Gastrocnemius medialis (tissue), 4 donors: Measurements from ENCODE around the gene SPN.

ENCODE experiments used
- POLR2A ChIP-seq, 2 donors: fragments of 450-650 bp; IDR thresholded peaks; one replicate each; pipeline ENCODE4 v1.6.1; 2017; ENCODE audit warnings: antibody characterized with exemption in 2 of 2, mild to moderate bottlenecking in 2 of 2, moderate library complexity in 2 of 2
- TF ChIP-seq, protein P1 (sequence below), 5 experiments: fragments of 450-650 bp in 3 of 5; fragments of 200-600 bp in 2 of 5; sonication (generic) in 2 of 5; IDR thresholded peaks in 4 of 5; conservative IDR thresholded peaks in 1 of 5; 1 replicate in 4 of 5; 2 replicates in 1 of 5; pipeline ENCODE4 v1.5.1; 2016 to 2019; ENCODE audit warnings: antibody characterized with exemption in 5 of 5, mild to moderate bottlenecking in 3 of 5, moderate library complexity in 3 of 5

DNA sequence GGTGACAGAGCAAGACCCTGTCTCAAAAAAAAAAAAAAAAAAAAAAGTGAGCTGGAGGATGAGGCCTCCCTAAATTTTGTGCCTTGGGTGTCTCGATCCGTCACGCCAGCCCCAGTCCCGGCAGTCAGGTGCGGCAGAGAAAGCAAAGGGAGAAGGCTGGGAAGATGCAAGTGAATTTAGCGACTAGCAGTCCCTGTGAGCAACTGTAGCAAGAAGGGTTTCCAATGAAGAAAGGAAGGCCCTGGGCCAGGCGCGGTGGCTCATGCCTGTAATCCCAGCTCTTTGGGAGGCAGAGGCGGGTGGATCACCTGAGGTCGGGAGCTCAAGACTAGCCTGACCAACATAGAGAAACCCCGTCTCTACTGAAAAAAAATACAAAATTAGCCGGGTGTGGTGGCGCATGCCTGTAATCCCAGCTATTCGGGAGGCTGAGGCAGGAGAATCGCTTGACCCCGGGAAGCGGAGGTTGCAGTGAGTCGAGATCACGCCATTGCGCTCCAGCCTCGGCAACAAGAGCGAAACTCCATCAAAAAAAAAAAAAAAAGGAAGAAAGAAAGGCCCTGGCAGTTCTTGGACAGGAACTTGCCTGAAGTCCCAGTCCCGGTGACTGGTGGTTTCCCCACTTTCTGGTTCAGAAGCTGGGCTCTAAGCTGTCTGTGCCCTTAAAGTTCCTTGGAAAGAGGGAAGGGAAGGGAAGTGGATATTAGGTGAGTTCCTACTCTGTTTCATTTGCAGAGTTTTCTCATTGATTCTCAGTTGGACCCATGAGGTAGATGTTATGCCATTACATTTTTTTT is 14.1 kb downstream of the SPN start:
- TF ChIP-seq, protein P1, sequence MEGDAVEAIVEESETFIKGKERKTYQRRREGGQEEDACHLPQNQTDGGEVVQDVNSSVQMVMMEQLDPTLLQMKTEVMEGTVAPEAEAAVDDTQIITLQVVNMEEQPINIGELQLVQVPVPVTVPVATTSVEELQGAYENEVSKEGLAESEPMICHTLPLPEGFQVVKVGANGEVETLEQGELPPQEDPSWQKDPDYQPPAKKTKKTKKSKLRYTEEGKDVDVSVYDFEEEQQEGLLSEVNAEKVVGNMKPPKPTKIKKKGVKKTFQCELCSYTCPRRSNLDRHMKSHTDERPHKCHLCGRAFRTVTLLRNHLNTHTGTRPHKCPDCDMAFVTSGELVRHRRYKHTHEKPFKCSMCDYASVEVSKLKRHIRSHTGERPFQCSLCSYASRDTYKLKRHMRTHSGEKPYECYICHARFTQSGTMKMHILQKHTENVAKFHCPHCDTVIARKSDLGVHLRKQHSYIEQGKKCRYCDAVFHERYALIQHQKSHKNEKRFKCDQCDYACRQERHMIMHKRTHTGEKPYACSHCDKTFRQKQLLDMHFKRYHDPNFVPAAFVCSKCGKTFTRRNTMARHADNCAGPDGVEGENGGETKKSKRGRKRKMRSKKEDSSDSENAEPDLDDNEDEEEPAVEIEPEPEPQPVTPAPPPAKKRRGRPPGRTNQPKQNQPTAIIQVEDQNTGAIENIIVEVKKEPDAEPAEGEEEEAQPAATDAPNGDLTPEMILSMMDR (IDR thresholded peaks at IDR 0.05 in 4 of 5, conservative IDR thresholded peaks at IDR 0.05 in 1 of 5), result no peak
- TF ChIP-seq POLR2A (IDR thresholded peaks at IDR 0.05), result no peak
